ENCODE results near the gene MYH16. TPM values are rescaled to one million over a fixed set of nuclear protein-coding genes. Genes with fewer than 3 reads are reported as not detected.

Gene MYH16
- 0.23 to 0.57 TPM (median 0.36 TPM) in 5 replicates for total RNA-seq (2022; extraction: Qiagen RNA extraction)

DNA sequence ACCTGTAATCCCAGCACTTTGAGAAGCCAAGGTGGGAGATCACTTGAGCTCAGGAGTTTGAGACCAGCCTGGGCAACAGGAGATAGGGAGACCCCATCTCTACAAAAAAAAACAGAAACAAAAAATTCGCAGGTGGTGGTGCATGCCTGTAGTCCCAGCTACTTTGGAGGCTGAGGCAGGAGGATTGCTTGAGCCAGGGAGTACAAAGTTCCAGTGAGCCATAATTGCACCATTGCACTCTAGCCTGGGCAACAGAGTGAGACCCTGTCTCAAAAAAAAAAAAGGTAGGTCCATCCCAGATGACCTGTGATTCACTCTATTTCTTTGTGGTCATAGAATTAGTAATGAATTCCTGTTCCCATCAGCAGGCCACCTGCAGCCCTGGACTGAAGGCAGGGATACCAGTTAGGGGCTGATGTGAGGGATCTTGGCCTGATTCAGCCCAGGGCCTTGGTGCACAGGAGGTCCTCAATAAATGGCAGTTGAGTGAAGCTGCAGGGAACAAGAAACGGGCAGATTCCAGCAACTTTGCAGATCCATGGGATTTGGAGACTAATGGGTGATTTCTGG is at the start of gene MYH16:
Gene MYH16 (plus strand): TSS at position 364 of the 570 bp plus-strand sequence.

DNA sequence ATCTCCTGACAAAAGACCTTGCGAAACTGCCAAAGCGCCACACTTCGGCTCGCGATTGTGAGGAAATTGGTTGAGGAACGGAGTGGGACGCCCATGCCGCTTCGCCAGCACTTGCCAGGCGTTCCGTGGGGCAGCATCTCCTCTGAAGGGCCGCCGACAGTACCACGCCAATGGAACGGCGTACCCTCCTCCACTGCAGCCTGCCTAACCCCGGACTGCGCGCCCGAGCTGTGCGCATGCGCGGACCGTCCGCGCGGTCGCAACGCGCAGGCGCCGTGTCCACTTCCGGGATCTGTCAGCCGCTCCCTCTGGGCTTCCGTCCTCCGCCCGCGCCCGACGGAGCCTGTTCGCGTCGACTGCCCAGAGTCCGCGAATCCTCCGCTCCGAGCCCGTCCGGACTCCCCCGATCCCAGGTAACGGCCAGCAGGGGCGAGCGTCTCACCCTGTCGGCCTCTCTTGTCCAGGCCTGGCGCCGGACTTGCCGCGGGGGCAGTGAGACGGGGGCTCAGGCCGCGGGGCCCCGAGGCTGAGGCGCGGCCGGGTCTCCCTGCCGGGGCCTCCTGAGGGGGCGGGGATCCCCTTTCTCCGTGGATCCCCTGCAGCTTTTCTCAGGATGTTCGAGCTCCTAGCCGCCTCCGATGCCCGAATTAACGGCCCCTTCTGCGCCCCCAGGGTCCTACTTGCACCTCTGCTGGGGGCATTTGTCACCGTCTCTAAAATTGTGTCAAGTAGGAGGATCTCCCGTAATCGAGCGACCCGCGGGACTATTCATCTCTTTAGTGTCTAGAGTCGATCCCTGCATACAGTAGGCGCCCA is 53.2 kb downstream of the MYH16 start, which contains the start of gene ARPC1A:
Gene ARPC1A (plus strand): TSS at position 307 of the 816 bp plus-strand sequence. CDS start 7,456 bp downstream, outside the sequence.

Other genes starting within 250 kb of the MYH16 start
- gene SMURF1, start 128.7 kb upstream of the MYH16 start, total RNA-seq (2022; extraction: Qiagen RNA extraction): 21.5 to 26.8 TPM (median 22.6 TPM) in 5 replicates
- 0.97 to 1.5 TPM (median 1.2 TPM) in 5 replicates for gene KPNA7, start 64.7 kb upstream of the MYH16 start, total RNA-seq (2022; extraction: Qiagen RNA extraction)
- 118 to 141 TPM (median 124 TPM) in 5 replicates for gene ARPC1A, start 53.1 kb downstream of the MYH16 start, total RNA-seq (2022; extraction: Qiagen RNA extraction)
- 276 to 303 TPM (median 289 TPM) in 5 replicates for gene ARPC1B, start 101.9 kb downstream of the MYH16 start, total RNA-seq (2022; extraction: Qiagen RNA extraction)
- 170 to 212 TPM (median 175 TPM) in 5 replicates for gene PDAP1, start 135.8 kb downstream of the MYH16 start, total RNA-seq (2022; extraction: Qiagen RNA extraction)
- 136 to 147 TPM (median 142 TPM) in 5 replicates for gene BUD31, start 136.1 kb downstream of the MYH16 start, total RNA-seq (2022; extraction: Qiagen RNA extraction)
- 5.4 to 9.1 TPM (median 6.6 TPM) in 5 replicates for gene PTCD1, start 166.0 kb downstream of the MYH16 start, total RNA-seq (2022; extraction: Qiagen RNA extraction)
- gene CPSF4, start 166.1 kb downstream of the MYH16 start, total RNA-seq (2022; extraction: Qiagen RNA extraction): 33.6 to 45.5 TPM (median 41.0 TPM) in 5 replicates
- gene ATP5MF, start 193.3 kb downstream of the MYH16 start, total RNA-seq (2022; extraction: Qiagen RNA extraction): 891 to 1,436 TPM (median 906 TPM) in 5 replicates
- 7.1 to 9.6 TPM (median 9.5 TPM) in 5 replicates for gene ZNF789, start 200.1 kb downstream of the MYH16 start, total RNA-seq (2022; extraction: Qiagen RNA extraction)
- gene ZNF394, start 227.4 kb downstream of the MYH16 start, total RNA-seq (2022; extraction: Qiagen RNA extraction): 15.9 to 18.8 TPM (median 17.9 TPM) in 5 replicates
- 8.9 to 10.1 TPM (median 9.2 TPM) in 5 replicates for gene ZKSCAN5, start 231.8 kb downstream of the MYH16 start, total RNA-seq (2022; extraction: Qiagen RNA extraction)